Activated CD4-positive, CD25-positive, alpha-beta regulatory T cell treated with anti-CD3 and anti-CD28 coated beads, Interleukin-2, amount 50 U/mL, for 24 hours (primary cell): Measurements from ENCODE around the gene CAB39.

Source experiments
- ATAC-seq, 2 donors: fragments of 150-1000 bp; cut with Tn5 transposase; one replicate each; pipeline ENCODE4 v1.10.0; 2021; ENCODE audit warnings: mild to moderate bottlenecking in 1 of 2, moderate library complexity in 1 of 2

Gene CAB39

GRCh38 chr2:230821991-230822520 lies 109.4 kb downstream of the CAB39 start:
- ATAC-seq, result no peak

GRCh38 chr2:230823264-230823964 lies 110.8 kb downstream of the CAB39 start:
- no peak for ATAC-seq

GRCh38 chr2:230824406-230824978 lies 111.8 kb downstream of the CAB39 start:
- ATAC-seq, result peak; percentile 79 to 82

GRCh38 chr2:230825354-230825753 lies 112.7 kb downstream of the CAB39 start:
- ATAC-seq, result no peak

GRCh38 chr2:230827774-230828271 lies 115.2 kb downstream of the CAB39 start:
- ATAC-seq, result peak in 1 of 2 donors; percentile 8

- ATAC-seq, result peak; percentile 33 to 49
These were observed 115.8 kb downstream of the CAB39 start for GRCh38 chr2:230828272-230828961.

GRCh38 chr2:230829293-230829692 lies 116.7 kb downstream of the CAB39 start:
- ATAC-seq, result no peak

GRCh38 chr2:230829959-230830358 lies 117.3 kb downstream of the CAB39 start:
- ATAC-seq, result no peak

- ATAC-seq, result peak in 1 of 2 donors; percentile 46
These were observed 117.8 kb downstream of the CAB39 start for GRCh38 chr2:230830428-230830827.

- ATAC-seq, result no peak
These were observed 127.7 kb downstream of the CAB39 start for GRCh38 chr2:230840301-230840700.

- no peak for ATAC-seq
These were observed 129.8 kb downstream of the CAB39 start for GRCh38 chr2:230842473-230842872.

GRCh38 chr2:230843132-230843531 lies 130.5 kb downstream of the CAB39 start:
- ATAC-seq, result peak; percentile 14

- ATAC-seq, result no peak
These were observed 133.7 kb downstream of the CAB39 start for GRCh38 chr2:230846360-230846759.

- ATAC-seq, result peak; percentile 91
These were observed 135.3 kb downstream of the CAB39 start for GRCh38 chr2:230847883-230848388.

GRCh38 chr2:230849633-230850357 lies 137.2 kb downstream of the CAB39 start:
- peak in 1 of 2 donors; percentile 19 for ATAC-seq

- no peak for ATAC-seq
These were observed 137.7 kb downstream of the CAB39 start for GRCh38 chr2:230850358-230850658.

- no peak for ATAC-seq
These were observed 139.5 kb downstream of the CAB39 start for GRCh38 chr2:230852113-230852512.

- ATAC-seq, result peak in 1 of 2 donors; percentile 8
These were observed 149.1 kb downstream of the CAB39 start for GRCh38 chr2:230861552-230862255.

- no peak for ATAC-seq
These were observed 149.7 kb downstream of the CAB39 start for GRCh38 chr2:230862292-230862691.

- no peak for ATAC-seq
These were observed 150.4 kb downstream of the CAB39 start for GRCh38 chr2:230863031-230863430.

GRCh38 chr2:230863442-230864121 lies 150.9 kb downstream of the CAB39 start:
- no peak for ATAC-seq
